B cell (primary cell): ENCODE measurements around the gene RHOBTB1. TPM values are rescaled to one million over a fixed set of nuclear protein-coding genes. Genes with fewer than 3 reads are reported as not detected.

Experiments
- ATAC-seq: fragments of 200-7000 bp; cut with Tn5 transposase; one replicate; pipeline ENCODE4 v1.10.0; 2021; ENCODE audit warnings: low read depth, mild to moderate bottlenecking, moderate number of reproducible peaks, moderate library complexity
- CTCF ChIA-PET: fragments of 350-600 bp; sonication (Branson Sonifier 250); formaldehyde crosslinking; loops from one replicate; lab custom pipeline; 2021; ENCODE audit warnings: antibody characterized with exemption, inconsistent platforms; lab: Charles Lee
- POLR2A ChIA-PET: fragments of 350-600 bp; sonication (Branson Sonifier 250); formaldehyde crosslinking; loops from one replicate; lab custom pipeline; 2021; ENCODE audit warnings: antibody characterized with exemption; lab: Charles Lee
- DNase-seq: peaks from one replicate; pipeline ENCODE4 v3.0.0; 2013
- H2AFZ ChIP-seq: 2 replicates; pipeline ENCODE4 v1.6.1; 2012; ENCODE audit warnings: mild to moderate bottlenecking, low read depth, low read length; ENCODE audit not compliant: insufficient read depth, poor library complexity, severe bottlenecking
- H3K27ac ChIP-seq, 2 donors: 1 replicate in 1 of 2; 2 replicates in 1 of 2; pipeline ENCODE4 v1.5.1; 2012 to 2013; ENCODE audit warnings: low read length in 2 of 2, mild to moderate bottlenecking in 2 of 2, moderate library complexity in 1 of 2
- H3K27me3 ChIP-seq, 4 experiments: fragments of 200-600 bp in 1 of 4; sonication (generic) in 1 of 4; replicated peaks in 1 of 4; 1 replicate in 2 of 4; 2 replicates in 2 of 4; pipeline versions ENCODE4 v1.6.1 to v1.7.0; 2013 to 2016; ENCODE audit warnings: low read length in 3 of 4, mild to moderate bottlenecking in 2 of 4, mixed read lengths in 1 of 4, moderate library complexity in 1 of 4; ENCODE audit not compliant: insufficient read depth in 4 of 4, control insufficient read depth in 3 of 4; ENCODE audit errors: control extremely low read depth in 1 of 4
- H3K36me3 ChIP-seq, 2 experiments: replicated peaks in 1 of 2; 1 replicate in 1 of 2; 2 replicates in 1 of 2; pipeline versions ENCODE4 v1.6.1 to v1.7.1; 2013; ENCODE audit warnings: low read length in 1 of 2; ENCODE audit not compliant: insufficient read depth in 2 of 2, control insufficient read depth in 1 of 2; ENCODE audit errors: control extremely low read depth in 1 of 2, extremely low read depth in 1 of 2
- H3K4me1 ChIP-seq, 2 donors: fragments of 200-600 bp in 1 of 2; sonication (generic) in 1 of 2; 1 replicate in 1 of 2; 2 replicates in 1 of 2; pipeline versions ENCODE4 v1.5.1 to v1.6.1; 2013 to 2017; ENCODE audit warnings: low read length in 2 of 2; ENCODE audit not compliant: control insufficient read depth in 2 of 2, insufficient read depth in 2 of 2
- H3K4me2 ChIP-seq: replicated peaks from 2 replicates; pipeline ENCODE3; 2012; ENCODE audit warnings: mild to moderate bottlenecking, low read depth, low read length; ENCODE audit not compliant: poor library complexity, severe bottlenecking
- H3K4me3 ChIP-seq, 5 experiments: fragments of 200-600 bp in 1 of 5; sonication (generic) in 1 of 5; 1 replicate in 3 of 5; 2 replicates in 2 of 5; pipeline versions ENCODE4 v1.5.1 to v1.7.0; 2011 to 2016; ENCODE audit warnings: low read length in 4 of 5, mild to moderate bottlenecking in 4 of 5, low read depth in 2 of 5, control low read depth in 1 of 5, moderate library complexity in 1 of 5; ENCODE audit not compliant: insufficient read depth in 1 of 5; ENCODE audit errors: control extremely low read depth in 1 of 5, extremely low read depth in 1 of 5
- H3K79me2 ChIP-seq: fragments of 200-600 bp; sonication (generic); one replicate; pipeline ENCODE4 v1.6.0; 2016; ENCODE audit warnings: low read length; ENCODE audit not compliant: control insufficient read depth, insufficient read depth
- H3K9ac ChIP-seq: fragments of 200-600 bp; sonication (generic); 2 replicates; pipeline ENCODE4 v1.6.1; 2017; ENCODE audit warnings: mild to moderate bottlenecking, low read length, moderate library complexity
- H3K9me3 ChIP-seq, 3 donors: one replicate each; pipeline versions ENCODE4 v1.6.1 to v1.7.1; 2013; ENCODE audit warnings: low read length in 2 of 3; ENCODE audit not compliant: control insufficient read depth in 2 of 3, insufficient read depth in 1 of 3; ENCODE audit errors: control extremely low read depth in 1 of 3
- H4K20me1 ChIP-seq: 2 replicates; pipeline ENCODE4 v1.6.0; 2012; ENCODE audit warnings: mild to moderate bottlenecking, low read length; ENCODE audit not compliant: insufficient read depth, control insufficient read depth, poor library complexity, severe bottlenecking
- H3K27ac Mint-ChIP-seq: one replicate; pipeline ENCODE4 v1.8.0; 2021; ENCODE audit warnings: mixed read lengths
- H3K27me3 Mint-ChIP-seq: one replicate; pipeline ENCODE4 v1.8.0; 2021; ENCODE audit warnings: mixed read lengths
- H3K4me1 Mint-ChIP-seq: one replicate; pipeline ENCODE4 v1.8.0; 2021; ENCODE audit warnings: mixed read lengths
- H3K4me3 Mint-ChIP-seq: one replicate; pipeline ENCODE4 v1.8.0; 2021; ENCODE audit warnings: mixed read lengths
- H3K9me3 Mint-ChIP-seq: one replicate; pipeline ENCODE4 v1.8.0; 2022; ENCODE audit warnings: mixed read lengths; ENCODE audit not compliant: insufficient read depth
- CTCF ChIP-seq: fragments of 200-600 bp; IDR thresholded peaks from one replicate; pipeline ENCODE4 v1.8.0; 2022; ENCODE audit warnings: antibody characterized with exemption, mild to moderate bottlenecking
- EZH2 ChIP-seq: IDR thresholded peaks from 2 replicates; pipeline ENCODE4 v1.6.1; 2012; ENCODE audit warnings: borderline replicate concordance, low read depth, mild to moderate bottlenecking, moderate library complexity, low read length; ENCODE audit not compliant: insufficient read depth, poor library complexity, severe bottlenecking
- WGBS: methylation state at CpG from one replicate; pipeline ENCODE4 v1.1.5; 2013; ENCODE audit warnings: missing lambda C conversion rate; ENCODE audit not compliant: insufficient coverage; 5-methylcytosine and 5-hydroxymethylcytosine counted together
- intact Hi-C: fragments of 100-400 bp; cut with micrococcal nuclease; formaldehyde crosslinking; loops from one replicate; pipeline ENCODE4 v1.10.0; 2022
- polyA plus RNA-seq: library from polyadenylated mRNA; depleted of rRNA; stranded (reverse); fragments of >200 nt; gene quantifications from 2 replicates; pipeline ENCODE4 v1.2.3, GENCODE V29; 2012
- total RNA-seq, 2 donors: library from RNA; stranded (reverse); fragments of 120-200 nt in 1 of 2; gene quantifications; 1 replicate in 1 of 2; 2 replicates in 1 of 2; pipeline versions ENCODE4 v1.2.3 to v1.2.4, GENCODE V29; 2013 to 2022

The RHOBTB1 gene
- total and polyA plus RNA-seq, 2 donors (not counting 1 experiment from before 2014, with no cell fraction given): 0.07 to 0.60 TPM

GRCh38 chr10:60975716-60976115 lies 31.7 kb upstream of the RHOBTB1 start:
- H3K4me1 ChIP-seq: no peaks in the 10 kb centered on the region
- no CpG with 5 or more reads among the region's 1 CpG for WGBS
- H2AFZ ChIP-seq: no peak overlapping the region
- no peak overlapping the region for H3K9ac ChIP-seq
- H4K20me1 ChIP-seq: no peaks in the 10 kb centered on the region
- no peaks in the 10 kb centered on the region for H3K9me3 ChIP-seq
- no peak overlapping the region for H3K4me3 ChIP-seq
- DNase-seq: no peak
- intact Hi-C loops: no loop called here
- H3K79me2 ChIP-seq: no peaks in the 10 kb centered on the region
- H3K27ac ChIP-seq: no peak overlapping the region
- TF ChIP-seq CTCF: no peak
- no peak for TF ChIP-seq EZH2
- H3K4me3 Mint-ChIP-seq: no peak overlapping the region
- H3K27me3 ChIP-seq: peaks cover 0 to 2% (median 0%) of the 10 kb centered on the region in 4 experiments
- POLR2A ChIA-PET: no interaction called here
- H3K36me3 ChIP-seq: no peaks in the 10 kb centered on the region
- no peaks in the 10 kb centered on the region for H3K9me3 Mint-ChIP-seq
- H3K27ac Mint-ChIP-seq: no peak overlapping the region
- H3K4me1 Mint-ChIP-seq: no peaks in the 10 kb centered on the region
- no peak overlapping the region for H3K4me2 ChIP-seq
- peaks cover 19% of the 10 kb centered on the region for H3K27me3 Mint-ChIP-seq
- CTCF ChIA-PET: no interaction called here
- ATAC-seq: no peak

GRCh38 chr10:60974463-60975149 lies 30.6 kb upstream of the RHOBTB1 start:
- Histone ChIP-seq H3K27ac (no peak overlapping the region), H3K79me2 (no peaks in the 10 kb centered on the region), H2AFZ (no peak overlapping the region), H3K36me3 (no peaks in the 10 kb centered on the region), H3K4me2 (no peak overlapping the region), H3K4me3 (no peak overlapping the region), H3K9me3 (no peaks in the 10 kb centered on the region), H4K20me1 (no peaks in the 10 kb centered on the region), H3K4me1 (no peaks in the 10 kb centered on the region), H3K9ac (no peak overlapping the region), H3K27me3 (peaks cover 0 to 2% (median 0%) of the 10 kb centered on the region in 4 experiments)
- TF ChIP-seq EZH2: no peak
- TF ChIP-seq CTCF: no peak
- Mint-ChIP-seq H3K27me3 (peaks cover 17% of the 10 kb centered on the region), H3K27ac (no peak overlapping the region), H3K4me1 (no peaks in the 10 kb centered on the region), H3K9me3 (no peaks in the 10 kb centered on the region), H3K4me3 (no peak overlapping the region)
- intact Hi-C loops: no loop called here
- ChIA-PET POLR2A (no interaction called here), CTCF (interaction anchor here (1.1 kb wide), 1 partner anchor 9 kb away, joined by 4 read pairs; no protein-coding TSS in a partner anchor)
- ATAC-seq (no peak), DNase-seq (no peak)
- WGBS: no CpG with 5 or more reads among the region's 3 CpGs
